Choroid plexus epithelial cell (primary cell): Measurements from ENCODE around the gene TMEM144.

Source experiments
- DNase-seq: peaks from one replicate; pipeline ENCODE4 v3.0.0-alpha.2; 2010; ENCODE audit warnings: low read depth
- H3K4me3 ChIP-seq: 2 replicates; pipeline ENCODE4 v1.5.1; 2011; ENCODE audit warnings: low read depth, mild to moderate bottlenecking, control low read depth, low read length, moderate library complexity
- CTCF ChIP-seq: conservative IDR thresholded peaks from 2 replicates; pipeline ENCODE4 v1.5.1; 2011; ENCODE audit warnings: low read depth, mild to moderate bottlenecking, control low read depth, inconsistent platforms, low read length, moderate library complexity

TMEM144 gene

GRCh38 chr4:158168606-158169005 lies 41.7 kb upstream of the TMEM144 start:
- H3K4me3 ChIP-seq: peak overlapping the region; percentile 59
- TF ChIP-seq CTCF: no peak

GRCh38 chr4:158169506-158169905 lies 40.8 kb upstream of the TMEM144 start:
- peak overlapping the region; percentile 59 for H3K4me3 ChIP-seq
- no peak for TF ChIP-seq CTCF
- DNase-seq: no peak

More at GRCh38 chr4:158168606-158169005, 41.7 kb upstream of the TMEM144 start:
- no peak for DNase-seq

- peak overlapping the region; percentile 59 for H3K4me3 ChIP-seq
- peak; percentile 55 for DNase-seq
- no peak for TF ChIP-seq CTCF
Measured at GRCh38 chr4:158169931-158170690, 40.2 kb upstream of the TMEM144 start.

- peak overlapping the region; percentile 59 for H3K4me3 ChIP-seq
- peak; percentile 53 for DNase-seq
- peak; percentile 55 for TF ChIP-seq CTCF
Measured at GRCh38 chr4:158170691-158171561, 39.4 kb upstream of the TMEM144 start.

GRCh38 chr4:158172261-158173258 lies 37.7 kb upstream of the TMEM144 start, which contains the start of gene GASK1B:
GASK1B (minus strand) TSS chr4:158173025; CDS start chr4:158171375, 1,650 bp downstream.
- peak; percentile 82 for DNase-seq
- H3K4me3 ChIP-seq: peak within 1 kb of the TSS; percentile 59

More at GRCh38 chr4:158172261-158173258, 37.7 kb upstream of the TMEM144 start, which contains the start of gene GASK1B:
- TF ChIP-seq CTCF: peak; percentile 77
